Keratinocyte (primary cell): ENCODE measurements around the gene HCN1. TPM values are rescaled to one million over a fixed set of nuclear protein-coding genes. Genes with fewer than 3 reads are reported as not detected.

Source experiments
- DNase-seq: peaks from one replicate; pipeline ENCODE4 v3.0.0-alpha.2; 2011; ENCODE audit warnings: low read depth, missing footprints, low spot score
- FAIRE-seq: peaks from 2 replicates; lab custom pipeline; 2011; peaks lifted over from hg19 to GRCh38; lab: Jason Lieb, UNC
- H2AFZ ChIP-seq: 2 replicates; pipeline ENCODE4 v1.6.0; 2012; ENCODE audit warnings: low read length, control low read depth, inconsistent platforms; ENCODE audit not compliant: control insufficient read depth
- H3K27ac ChIP-seq: 2 replicates; pipeline ENCODE4 v1.5.1; 2011; ENCODE audit warnings: low read length; ENCODE audit not compliant: control insufficient read depth, insufficient read depth
- H3K27me3 ChIP-seq: 3 replicates; pipeline ENCODE4 v1.6.0; 2011; ENCODE audit warnings: low read length; ENCODE audit not compliant: control insufficient read depth, insufficient read depth; ENCODE audit errors: extremely low read depth
- H3K36me3 ChIP-seq, 2 experiments: 2 replicates in 1 of 2; 3 replicates in 1 of 2; pipeline ENCODE4 v1.5.1; 2011; ENCODE audit warnings: low read length in 2 of 2, mild to moderate bottlenecking in 1 of 2; ENCODE audit not compliant: control insufficient read depth in 2 of 2, insufficient read depth in 2 of 2; ENCODE audit errors: extremely low read depth in 1 of 2
- H3K4me1 ChIP-seq: 3 replicates; pipeline ENCODE4 v1.5.1; 2011; ENCODE audit warnings: low read length; ENCODE audit not compliant: control insufficient read depth, insufficient read depth; ENCODE audit errors: extremely low read depth
- H3K4me2 ChIP-seq: 3 replicates; pipeline ENCODE4 v1.6.0; 2011; ENCODE audit warnings: low read depth, low read length; ENCODE audit not compliant: control insufficient read depth, insufficient read depth; ENCODE audit errors: extremely low read depth
- H3K4me3 ChIP-seq, 3 experiments: fragments of 200-600 bp in 1 of 3; sonication (generic) in 1 of 3; 2 replicates in 2 of 3; 3 replicates in 1 of 3; pipeline ENCODE4 v1.5.1; 2011 to 2016; ENCODE audit warnings: low read length in 3 of 3, mild to moderate bottlenecking in 3 of 3, control low read depth in 2 of 3, inconsistent platforms in 1 of 3, low read depth in 1 of 3, mixed read lengths in 1 of 3, mixed run types in 1 of 3, moderate library complexity in 1 of 3; ENCODE audit not compliant: control insufficient read depth in 2 of 3, insufficient read depth in 2 of 3; ENCODE audit errors: extremely low read depth in 1 of 3
- H3K79me2 ChIP-seq: 2 replicates; pipeline ENCODE4 v1.6.0; 2012; ENCODE audit warnings: low read length; ENCODE audit not compliant: control insufficient read depth, insufficient read depth
- H3K9ac ChIP-seq: 3 replicates; pipeline ENCODE4 v1.6.0; 2011; ENCODE audit warnings: low read length; ENCODE audit not compliant: control insufficient read depth, insufficient read depth; ENCODE audit errors: extremely low read depth
- H3K9me1 ChIP-seq: 3 replicates; pipeline ENCODE4 v1.6.0; 2011; ENCODE audit warnings: low read length; ENCODE audit not compliant: control insufficient read depth, insufficient read depth; ENCODE audit errors: extremely low read depth
- H3K9me3 ChIP-seq: 2 replicates; pipeline ENCODE4 v1.5.1; 2012; ENCODE audit warnings: low read depth, low read length; ENCODE audit not compliant: control insufficient read depth
- H4K20me1 ChIP-seq: 3 replicates; pipeline ENCODE4 v1.6.0; 2011; ENCODE audit warnings: low read length; ENCODE audit not compliant: control insufficient read depth, insufficient read depth; ENCODE audit errors: extremely low read depth
- EZH2 ChIP-seq: IDR thresholded peaks from one replicate; pipeline ENCODE4 v1.6.1; 2012; ENCODE audit warnings: inconsistent platforms, mild to moderate bottlenecking, low read length, moderate library complexity
- dilution Hi-C: fragments of 300-500 bp; cut with MboI; formaldehyde crosslinking; loops from one replicate; pipeline ENCODE4 v1.7.0; 2020; ENCODE audit warnings: low sequenced_read_pairs; ENCODE audit not compliant: extremely low pct_ligation_motif_present
- polyA plus RNA-seq, 5 experiments: library from polyadenylated mRNA; depleted of rRNA in 3 of 5; stranded (reverse) in 3 of 5; stranded (forward) in 1 of 5; unstranded in 1 of 5; fragments of >200 nt; gene quantifications; 1 replicate in 1 of 5; 2 replicates in 3 of 5; 3 replicates in 1 of 5; pipeline versions ENCODE4 v1.2.1 to v1.2.3, GENCODE V29; 2011 to 2012; ENCODE audit warnings: missing spikeins in 2 of 5, low read depth in 1 of 5, low replicate concordance in 1 of 5
- TF ChIP-seq, protein P1 (sequence below), 3 experiments: IDR thresholded peaks in 1 of 3; conservative IDR thresholded peaks in 1 of 3; optimal IDR thresholded peaks in 1 of 3; 2 replicates in 2 of 3; 3 replicates in 1 of 3; pipeline versions ENCODE3 to v1.5.1; 2011; ENCODE audit warnings: low read length in 3 of 3, mild to moderate bottlenecking in 3 of 3, moderate library complexity in 2 of 3, control low read depth in 1 of 3, inconsistent platforms in 1 of 3; ENCODE audit not compliant: insufficient read depth in 2 of 3; ENCODE audit errors: extremely low read depth in 1 of 3

The HCN1 gene
- polyA plus RNA-seq, 1 donor (not counting 4 experiments of a cell fraction or from before 2014, with no cell fraction given) = not detected

DNA sequence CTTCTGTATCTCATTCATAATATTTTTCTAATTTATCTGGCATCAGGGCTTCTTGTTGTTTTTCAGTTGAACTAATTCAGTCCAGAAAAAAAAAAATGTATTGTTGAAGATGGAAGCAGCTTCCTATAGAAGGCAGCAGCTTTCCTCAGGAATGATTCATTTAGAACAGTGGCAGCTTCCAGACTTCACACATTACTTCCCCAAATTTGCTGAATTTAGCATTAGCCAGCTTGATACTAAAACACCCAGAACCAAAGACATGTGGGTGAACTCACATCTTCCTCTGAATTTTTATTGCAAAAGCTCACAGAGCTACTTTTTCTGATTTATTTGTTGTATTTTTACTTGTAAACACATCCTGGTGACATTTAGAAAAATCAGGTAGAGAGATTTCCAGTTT lies 53.8 kb downstream of the HCN1 start:
- Histone ChIP-seq H3K79me2 (no peaks in the 10 kb centered on the region), H3K4me2 (no peak overlapping the region), H3K9me3 (no peaks in the 10 kb centered on the region), H3K27me3 (no peaks in the 10 kb centered on the region), H3K36me3 (no peaks in the 10 kb centered on the region), H3K9ac (no peak overlapping the region), H3K4me1 (no peaks in the 10 kb centered on the region), H4K20me1 (no peaks in the 10 kb centered on the region), H2AFZ (no peak overlapping the region), H3K27ac (no peak overlapping the region), H3K9me1 (no peaks in the 10 kb centered on the region), H3K4me3 (no peak overlapping the region)
- dilution Hi-C loops = no loop called here
- no peak for TF ChIP-seq EZH2
- TF ChIP-seq, protein P1, sequence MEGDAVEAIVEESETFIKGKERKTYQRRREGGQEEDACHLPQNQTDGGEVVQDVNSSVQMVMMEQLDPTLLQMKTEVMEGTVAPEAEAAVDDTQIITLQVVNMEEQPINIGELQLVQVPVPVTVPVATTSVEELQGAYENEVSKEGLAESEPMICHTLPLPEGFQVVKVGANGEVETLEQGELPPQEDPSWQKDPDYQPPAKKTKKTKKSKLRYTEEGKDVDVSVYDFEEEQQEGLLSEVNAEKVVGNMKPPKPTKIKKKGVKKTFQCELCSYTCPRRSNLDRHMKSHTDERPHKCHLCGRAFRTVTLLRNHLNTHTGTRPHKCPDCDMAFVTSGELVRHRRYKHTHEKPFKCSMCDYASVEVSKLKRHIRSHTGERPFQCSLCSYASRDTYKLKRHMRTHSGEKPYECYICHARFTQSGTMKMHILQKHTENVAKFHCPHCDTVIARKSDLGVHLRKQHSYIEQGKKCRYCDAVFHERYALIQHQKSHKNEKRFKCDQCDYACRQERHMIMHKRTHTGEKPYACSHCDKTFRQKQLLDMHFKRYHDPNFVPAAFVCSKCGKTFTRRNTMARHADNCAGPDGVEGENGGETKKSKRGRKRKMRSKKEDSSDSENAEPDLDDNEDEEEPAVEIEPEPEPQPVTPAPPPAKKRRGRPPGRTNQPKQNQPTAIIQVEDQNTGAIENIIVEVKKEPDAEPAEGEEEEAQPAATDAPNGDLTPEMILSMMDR (optimal IDR thresholded peaks at IDR 0.05 in 1 of 3, IDR thresholded peaks at IDR 0.05 in 1 of 3, conservative IDR thresholded peaks at IDR 0.05 in 1 of 3; ENCODE audit: extremely low read depth in 1 of 3, insufficient read depth in 2 of 3, low read length in 3 of 3) = no peak
- no peak for DNase-seq
- no peak for FAIRE-seq

DNA sequence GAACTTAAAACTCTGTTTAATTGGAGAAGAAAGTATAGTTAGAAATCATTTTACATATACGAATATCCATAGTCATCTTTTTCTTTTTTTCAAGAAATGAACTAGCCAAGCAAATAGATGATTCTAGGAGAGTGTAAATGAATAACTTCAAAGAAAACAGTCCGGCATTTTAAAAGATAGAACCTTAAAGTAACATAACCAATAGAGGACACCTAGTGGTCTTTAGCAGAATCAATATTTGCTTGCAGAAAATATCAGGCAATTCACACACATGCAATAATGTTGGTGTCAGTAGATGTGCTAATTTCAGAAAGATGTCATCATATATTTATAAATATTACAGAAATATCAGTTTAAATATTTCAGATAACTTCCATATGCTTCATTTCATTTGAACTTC lies 57.1 kb downstream of the HCN1 start:
- dilution Hi-C loops = no loop called here
- Histone ChIP-seq H3K4me3 (no peak overlapping the region), H3K27me3 (no peaks in the 10 kb centered on the region), H3K9me1 (no peaks in the 10 kb centered on the region), H3K79me2 (no peaks in the 10 kb centered on the region), H3K9me3 (no peaks in the 10 kb centered on the region), H3K27ac (no peak overlapping the region), H4K20me1 (no peaks in the 10 kb centered on the region), H3K36me3 (no peaks in the 10 kb centered on the region), H3K9ac (no peak overlapping the region), H3K4me1 (no peaks in the 10 kb centered on the region), H3K4me2 (no peak overlapping the region), H2AFZ (no peak overlapping the region)
- DNase-seq = no peak
- TF ChIP-seq, protein P1 (optimal IDR thresholded peaks at IDR 0.05 in 1 of 3, IDR thresholded peaks at IDR 0.05 in 1 of 3, conservative IDR thresholded peaks at IDR 0.05 in 1 of 3; ENCODE audit: extremely low read depth in 1 of 3, insufficient read depth in 2 of 3, low read length in 3 of 3) = no peak
- TF ChIP-seq EZH2 = no peak
- FAIRE-seq = no peak
